Heart left ventricle (tissue), 13 donors: ENCODE results near the gene ARHGEF10L.

Experiments used
- CTCF ChIP-seq, 12 donors: fragments of 200-600 bp; sonication (generic) in 4 of 12; IDR thresholded peaks; one replicate each; pipeline versions ENCODE4 v1.5.0 to v1.8.0; 2018 to 2022; ENCODE audit warnings: antibody characterized with exemption in 12 of 12, mild to moderate bottlenecking in 5 of 12
- POLR2A ChIP-seq, 2 donors: fragments of 450-650 bp; IDR thresholded peaks; one replicate each; pipeline ENCODE4 v1.6.1; 2017; ENCODE audit warnings: antibody characterized with exemption in 2 of 2, mild to moderate bottlenecking in 2 of 2, moderate library complexity in 2 of 2
- donor health status: ischemic (EF 13 %, LVEDD 7.1; RV severe dilation, severe dysfunction).
- donor health status: DM: no; HTN: yes; CAD: no.
- donor health status: DM: no; HTN: no; CAD: no.
- donor health status: ischemic (EF 25% LVEDD 6.9; RV normal size, moderate dysfunction).
- donor health status: ischemic (EF 25% LVEDD 5.7; RV mildly dilated, moderate dysfunction).
- donor health status: ischemic (EF 35%, LVEDD 5.7; RV mildly dilated, moderate dysfunction).
- donor health status: nonischemic (EF 11% LVEDD 7.7; RV severe dilation, severe dysfunction).
- donor health status: DM: yes; HTN: yes; CAD: no.
- donor health status: PGD.
- donor health status: ischemic (EF 29% LVEDD 5.4; RV normal size, mild dysfunction).
- donor health status: nonischemic (EF 23%, LVEDD 6.1; RV moderate dilation, normal function).

- TF ChIP-seq CTCF (IDR thresholded peaks at IDR 0.05) (no peak), POLR2A (IDR thresholded peaks at IDR 0.05) (no peak)
These were observed 66.3 kb downstream of the ARHGEF10L start for GRCh38 chr1:17605582-17606344.
